Motor neuron (in vitro differentiated cells): ENCODE measurements around the gene PNMA8B. TPM values are rescaled to one million over a fixed set of nuclear protein-coding genes. Genes with fewer than 3 reads are reported as not detected.

Source experiments
- ATAC-seq, 8 experiments: fragments of 200-7000 bp; cut with Tn5 transposase; replicated peaks in 6 of 8; 2 replicates each; pipeline ENCODE4 v1.8.0; 2021; ENCODE audit warnings: mild to moderate bottlenecking in 8 of 8, moderate library complexity in 8 of 8
- H3K27ac ChIP-seq, 2 donors: fragments of 250-450 bp; sonication (Bioruptor Pico); 2 replicates each; pipeline ENCODE4 v1.9.0; 2021; ENCODE audit warnings: antibody characterized with exemption in 2 of 2, mild to moderate bottlenecking in 2 of 2, moderate library complexity in 1 of 2
- H3K4me1 ChIP-seq, 2 donors: fragments of 250-450 bp; sonication (Bioruptor Pico); replicated peaks in 1 of 2; 2 replicates each; pipeline ENCODE4 v1.6.1; 2021; ENCODE audit warnings: antibody characterized with exemption in 2 of 2, mild to moderate bottlenecking in 2 of 2, moderate library complexity in 1 of 2
- H3K4me3 ChIP-seq, 5 donors: fragments of 250-450 bp; sonication (Bioruptor Pico); 2 replicates each; pipeline ENCODE4 v1.9.0; 2021; ENCODE audit warnings: antibody characterized with exemption in 5 of 5, mild to moderate bottlenecking in 5 of 5, moderate library complexity in 4 of 5
- WGBS, 10 experiments: fragments of 450-650 bp; shearing (Covaris generic); methylation state at CpG; one replicate each; pipeline ENCODE4 v1.0.0; 2022; 5-methylcytosine and 5-hydroxymethylcytosine counted together
- in situ Hi-C, 9 experiments: fragments of 400-800 bp; cut with MboI; loops; one replicate each; pipeline ENCODE4 v1.15.0; 2021; ENCODE audit warnings: low sequenced_read_pairs in 9 of 9, low pct_unique_long_range_greater_than_20kb in 2 of 9; ENCODE audit not compliant: unreplicated experiment in 9 of 9
- total RNA-seq, 8 experiments: library from RNA; unstranded; fragments of 300-600 nt; gene quantifications; 2 replicates each; pipeline versions ENCODE4 v1.2.3 to v1.2.4, GENCODE V29; 2022

Gene PNMA8B
- total RNA-seq, 8 experiments from 2014 or later: 0.09 to 7.7 (median 4.4) TPM

- Histone ChIP-seq H3K4me1 (peaks cover 54 to 68% of the 10 kb centered on the region in 2 donors), H3K4me3 (peak overlapping the region in 4 of 5 donors; percentile 12 to 30 (median 19)), H3K27ac (no peak overlapping the region)
- WGBS, 10 experiments: 15 to 74% (median 40%) methylated on average over 1 to 14 of the region's 92 CpGs; no CpG with 5 or more reads in 6 of the 10 experiments
- peak in 4 of 8 experiments; percentile 0 to 21 (median 6) for ATAC-seq
- in situ Hi-C loops: loop anchor here in 4 of 9 experiments (25.0 kb wide), 2 partner anchors 106 to 206 kb away; partner anchors contain the start of gene HIF3A (in 2 of the 4)
These were observed 2.2 kb downstream of the PNMA8B start for GRCh38 chr19:46493236-46494145.

- no peak overlapping the region for H3K27ac ChIP-seq
- peaks cover 51 to 66% of the 10 kb centered on the region in 2 donors for H3K4me1 ChIP-seq
- no CpG with 5 or more reads among the region's 17 CpGs for WGBS, 10 experiments
- in situ Hi-C loops: loop anchor here in 4 of 9 experiments (25.0 kb wide), 2 partner anchors 106 to 206 kb away; partner anchors contain the start of gene HIF3A (in 2 of the 4)
- peak overlapping the region in 4 of 5 donors; percentile 12 to 30 (median 19) for H3K4me3 ChIP-seq
- peak in 2 of 8 experiments; percentile 13 to 14 for ATAC-seq
These were observed 2.8 kb downstream of the PNMA8B start for GRCh38 chr19:46492841-46493235.

GRCh38 chr19:46491975-46492682, 3.5 kb downstream of the PNMA8B start:
- in situ Hi-C loops: loop anchor here in 4 of 9 experiments (25.0 kb wide), 2 partner anchors 105 to 205 kb away; partner anchors contain the start of gene HIF3A (in 2 of the 4)
- ATAC-seq: no peak
- Histone ChIP-seq H3K4me1 (peaks cover 56 to 68% of the 10 kb centered on the region in 2 donors), H3K27ac (no peak overlapping the region), H3K4me3 (peak overlapping the region in 1 of 5 donors; percentile 30)
- WGBS, 10 experiments: 40 to 80% (median 50%) methylated on average over 1 to 9 of the region's 18 CpGs; no CpG with 5 or more reads in 4 of the 10 experiments

- H3K4me1 ChIP-seq: peaks cover 46 to 64% of the 10 kb centered on the region in 2 donors
- H3K4me3 ChIP-seq: no peak overlapping the region
- ATAC-seq: no peak
- in situ Hi-C loops: loop anchor here in 4 of 9 experiments (25.0 kb wide), 2 partner anchors 103 to 203 kb away; partner anchors contain the start of gene HIF3A (in 2 of the 4)
- no peak overlapping the region for H3K27ac ChIP-seq
- WGBS, 10 experiments: 55 to 100% (median 74%) methylated on average over 2 to 6 of the region's 9 CpGs; no CpG with 5 or more reads in 5 of the 10 experiments
These were observed 4.9 kb downstream of the PNMA8B start for GRCh38 chr19:46490774-46491173.

GRCh38 chr19:46489445-46490272, 6.0 kb downstream of the PNMA8B start:
- in situ Hi-C loops: loop anchor here (5.0 to 25.0 kb wide), 5 partner anchors 82 to 202 kb away; partner anchors contain the start of gene HIF3A (in 2 of the 9)
- Histone ChIP-seq H3K4me1 (peaks cover 40 to 59% of the 10 kb centered on the region in 2 donors), H3K4me3 (no peak overlapping the region), H3K27ac (no peak overlapping the region)
- WGBS, 10 experiments: 17 to 80% (median 31%) methylated on average over 1 to 5 of the region's 52 CpGs; no CpG with 5 or more reads in 4 of the 10 experiments
- ATAC-seq: peak; percentile 7 to 72 (median 55)

- Histone ChIP-seq H3K4me1 (peaks cover 31 to 52% of the 10 kb centered on the region in 2 donors), H3K4me3 (no peak overlapping the region), H3K27ac (no peak overlapping the region)
- ATAC-seq: no peak
- in situ Hi-C loops: loop anchor here (5.0 to 25.0 kb wide), 5 partner anchors 81 to 201 kb away; partner anchors contain the start of gene HIF3A (in 2 of the 9)
- WGBS, 10 experiments: 0 to 53% (median 45%) methylated on average over 1 to 6 of the region's 11 CpGs; no CpG with 5 or more reads in 5 of the 10 experiments
These were observed 7.1 kb downstream of the PNMA8B start for GRCh38 chr19:46488551-46488950.

- 0 to 60% (median 4%) methylated on average over 1 to 13 of the region's 38 CpGs; no CpG with 5 or more reads in 4 of the 10 experiments for WGBS, 10 experiments
These were observed 7.7 kb downstream of the PNMA8B start for GRCh38 chr19:46487802-46488445.

GRCh38 chr19:46487178-46487801, 8.4 kb downstream of the PNMA8B start:
- Histone ChIP-seq H3K27ac (peak overlapping the region in 1 of 2 donors; percentile 8), H3K4me3 (peak overlapping the region; percentile 10 to 33 (median 25)), H3K4me1 (peaks cover 22 to 39% of the 10 kb centered on the region in 2 donors)
- WGBS, 10 experiments: 0 to 37% (median 7%) methylated on average over 1 to 9 of the region's 19 CpGs; no CpG with 5 or more reads in 6 of the 10 experiments
- ATAC-seq: peak; percentile 16 to 68 (median 56)
- in situ Hi-C loops: loop anchor here (5.0 to 25.0 kb wide), 5 partner anchors 80 to 200 kb away; partner anchors contain the start of gene HIF3A (in 2 of the 9)

More at GRCh38 chr19:46487802-46488445, 7.7 kb downstream of the PNMA8B start:
- H3K27ac ChIP-seq: peak overlapping the region in 1 of 2 donors; percentile 8
- in situ Hi-C loops: loop anchor here (5.0 to 25.0 kb wide), 5 partner anchors 81 to 201 kb away; partner anchors contain the start of gene HIF3A (in 2 of the 9)
- peak overlapping the region; percentile 10 to 33 (median 25) for H3K4me3 ChIP-seq
- peaks cover 26 to 45% of the 10 kb centered on the region in 2 donors for H3K4me1 ChIP-seq
- ATAC-seq: peak; percentile 66 to 89 (median 74)

GRCh38 chr19:46486358-46486757, 9.3 kb downstream of the PNMA8B start:
- ATAC-seq: no peak
- in situ Hi-C loops: loop anchor here (5.0 to 25.0 kb wide), 5 partner anchors 79 to 199 kb away; partner anchors contain the start of gene HIF3A (in 2 of the 9)
- no peak overlapping the region for H3K27ac ChIP-seq
- 33 to 89% (median 65%) methylated on average over 1 to 2 of the region's 3 CpGs; no CpG with 5 or more reads in 4 of the 10 experiments for WGBS, 10 experiments
- H3K4me1 ChIP-seq: peaks cover 26 to 42% of the 10 kb centered on the region in 2 donors
- H3K4me3 ChIP-seq: no peak overlapping the region

- Histone ChIP-seq H3K4me3 (no peak overlapping the region), H3K4me1 (peaks cover 36 to 50% of the 10 kb centered on the region in 2 donors), H3K27ac (no peak overlapping the region)
- no peak for ATAC-seq
- in situ Hi-C loops: loop anchor here (5.0 to 25.0 kb wide), 5 partner anchors 77 to 197 kb away; partner anchors contain the start of gene HIF3A (in 2 of the 9)
- 0 to 88% (median 37%) methylated on average over 1 to 3 of the region's 4 CpGs; no CpG with 5 or more reads in 2 of the 10 experiments for WGBS, 10 experiments
These were observed 11.0 kb downstream of the PNMA8B start for GRCh38 chr19:46484656-46485055.
